Nephron (organoid): Measurements from ENCODE around the gene COX7A2L.
"Not testable (repeated sequence)": the region's sequence is repeated elsewhere in the genome, so short reads cannot be mapped to it uniquely, and the experiment has no call there.

Source experiments
- H3K27ac Mint-ChIP-seq, 3 experiments: 2 replicates each; pipeline ENCODE4 v1.8.0; 2020; ENCODE audit warnings: mixed read lengths in 3 of 3, mild to moderate bottlenecking in 2 of 3, moderate library complexity in 1 of 3
- H3K27me3 Mint-ChIP-seq: 2 replicates; pipeline ENCODE4 v1.8.0; 2021; ENCODE audit warnings: low read depth, mild to moderate bottlenecking, moderate library complexity, mixed read lengths
- H3K36me3 Mint-ChIP-seq: 2 replicates; pipeline ENCODE4 v1.8.0; 2020; ENCODE audit warnings: low read depth, mixed read lengths
- H3K4me1 Mint-ChIP-seq: 2 replicates; pipeline ENCODE4 v1.8.0; 2020; ENCODE audit warnings: mixed read lengths
- H3K4me3 Mint-ChIP-seq, 3 experiments: 2 replicates each; pipeline ENCODE4 v1.8.0; 2020; ENCODE audit warnings: mild to moderate bottlenecking in 3 of 3, mixed read lengths in 3 of 3, moderate library complexity in 2 of 3
- H3K9me3 Mint-ChIP-seq: 2 replicates; pipeline ENCODE4 v1.8.0; 2020; ENCODE audit warnings: mixed read lengths
- TF ChIP-seq, protein P1 (sequence below), 3 experiments: fragments of 200-600 bp; sonication (generic); IDR thresholded peaks; one replicate each; pipeline ENCODE4 v1.5.0; 2021; ENCODE audit warnings: antibody characterized with exemption in 3 of 3; ENCODE audit not compliant: unreplicated experiment in 3 of 3

COX7A2L gene

DNA sequence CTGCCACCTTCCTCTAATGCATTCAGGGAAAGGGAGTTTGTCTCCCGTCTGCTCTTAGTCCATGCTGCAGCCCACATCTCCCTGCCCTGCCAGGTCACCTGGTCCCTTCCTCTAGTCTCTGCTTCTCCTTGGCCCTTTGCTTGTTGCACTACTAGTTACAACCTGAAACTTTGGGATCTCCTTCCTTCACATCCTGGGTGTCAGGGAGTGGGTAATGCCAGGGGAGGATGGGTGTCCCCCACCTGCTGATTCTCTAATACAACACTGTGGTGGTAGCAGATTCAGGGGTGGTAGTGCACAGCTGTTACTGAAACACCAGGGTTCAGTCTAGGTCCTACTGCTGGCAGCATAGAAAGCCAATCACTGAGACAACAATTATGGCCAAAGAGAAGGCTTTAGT, 31.2 kb upstream of the COX7A2L start:
- Mint-ChIP-seq H3K9me3 (no peaks in the 10 kb centered on the region), H3K4me1 (peaks cover 4% of the 10 kb centered on the region), H3K27ac (no peak overlapping the region), H3K36me3 (no peaks in the 10 kb centered on the region), H3K27me3 (peaks cover 4% of the 10 kb centered on the region), H3K4me3 (no peak overlapping the region)
- TF ChIP-seq, protein P1, sequence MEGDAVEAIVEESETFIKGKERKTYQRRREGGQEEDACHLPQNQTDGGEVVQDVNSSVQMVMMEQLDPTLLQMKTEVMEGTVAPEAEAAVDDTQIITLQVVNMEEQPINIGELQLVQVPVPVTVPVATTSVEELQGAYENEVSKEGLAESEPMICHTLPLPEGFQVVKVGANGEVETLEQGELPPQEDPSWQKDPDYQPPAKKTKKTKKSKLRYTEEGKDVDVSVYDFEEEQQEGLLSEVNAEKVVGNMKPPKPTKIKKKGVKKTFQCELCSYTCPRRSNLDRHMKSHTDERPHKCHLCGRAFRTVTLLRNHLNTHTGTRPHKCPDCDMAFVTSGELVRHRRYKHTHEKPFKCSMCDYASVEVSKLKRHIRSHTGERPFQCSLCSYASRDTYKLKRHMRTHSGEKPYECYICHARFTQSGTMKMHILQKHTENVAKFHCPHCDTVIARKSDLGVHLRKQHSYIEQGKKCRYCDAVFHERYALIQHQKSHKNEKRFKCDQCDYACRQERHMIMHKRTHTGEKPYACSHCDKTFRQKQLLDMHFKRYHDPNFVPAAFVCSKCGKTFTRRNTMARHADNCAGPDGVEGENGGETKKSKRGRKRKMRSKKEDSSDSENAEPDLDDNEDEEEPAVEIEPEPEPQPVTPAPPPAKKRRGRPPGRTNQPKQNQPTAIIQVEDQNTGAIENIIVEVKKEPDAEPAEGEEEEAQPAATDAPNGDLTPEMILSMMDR (IDR thresholded peaks at IDR 0.05; ENCODE audit: unreplicated experiment in 3 of 3): no peak

DNA sequence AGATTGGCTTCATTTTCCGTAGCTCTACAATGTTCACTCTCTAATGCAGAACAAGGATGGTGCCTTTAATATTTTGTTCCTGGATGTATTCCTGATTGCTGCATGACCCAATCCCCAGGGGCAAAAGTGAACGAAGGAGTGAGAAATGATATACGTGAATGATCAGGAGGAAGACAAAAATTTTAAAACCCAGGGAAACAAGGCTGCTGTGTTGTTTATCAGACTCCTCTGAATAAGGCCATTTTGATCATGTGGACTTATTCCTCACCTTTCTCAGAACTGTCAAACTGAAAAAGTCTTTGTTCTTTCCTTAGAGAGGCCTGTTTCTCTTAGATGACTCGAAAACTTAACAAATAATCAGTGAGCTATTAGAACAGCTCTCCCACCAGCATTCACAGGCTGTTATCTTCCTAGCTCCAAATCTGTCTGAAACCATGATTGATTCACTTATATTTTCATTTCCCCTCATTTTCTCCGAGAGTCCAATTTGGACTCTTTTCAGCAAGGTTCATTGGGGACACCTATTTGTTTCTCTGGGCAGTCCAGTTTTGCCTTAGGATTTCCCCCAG, 29.5 kb upstream of the COX7A2L start:
- Mint-ChIP-seq H3K36me3 (no peaks in the 10 kb centered on the region), H3K27me3 (peaks cover 4% of the 10 kb centered on the region), H3K9me3 (no peaks in the 10 kb centered on the region), H3K4me3 (no peak overlapping the region), H3K4me1 (peaks cover 4% of the 10 kb centered on the region), H3K27ac (peak overlapping the region in 1 of 3 experiments; percentile 36)
- TF ChIP-seq, protein P1 (IDR thresholded peaks at IDR 0.05; ENCODE audit: unreplicated experiment in 3 of 3): no peak

DNA sequence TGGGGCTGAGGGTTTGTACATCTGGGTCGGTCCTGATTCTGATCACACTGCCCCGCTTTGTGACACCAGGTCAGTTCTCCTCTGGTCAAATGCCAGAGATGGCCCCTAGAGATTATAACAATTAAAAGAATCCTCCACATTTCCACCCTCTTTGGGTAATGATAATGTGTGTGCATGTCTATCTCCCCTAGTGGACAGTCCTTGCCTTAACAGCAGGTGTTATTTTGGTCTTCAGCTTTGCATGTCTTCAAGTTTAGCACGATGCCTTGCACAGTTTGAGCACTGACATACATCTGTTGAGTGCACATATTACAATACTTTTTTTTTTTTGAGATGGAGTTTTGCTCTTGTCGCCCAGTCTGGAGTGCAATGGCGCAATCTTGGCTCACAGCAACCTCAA, 25.7 kb upstream of the COX7A2L start:
- H3K27ac Mint-ChIP-seq: no peak overlapping the region
- TF ChIP-seq, protein P1 (IDR thresholded peaks at IDR 0.05; ENCODE audit: unreplicated experiment in 3 of 3): peak in 1 of 3 experiments; percentile 30
- no peak overlapping the region for H3K4me3 Mint-ChIP-seq
- H3K4me1 Mint-ChIP-seq: peaks cover 9% of the 10 kb centered on the region
- H3K27me3 Mint-ChIP-seq: no peaks in the 10 kb centered on the region
- no peaks in the 10 kb centered on the region for H3K36me3 Mint-ChIP-seq
- no peaks in the 10 kb centered on the region for H3K9me3 Mint-ChIP-seq

GRCh38 chr2:42385225-42385624, 24.2 kb upstream of the COX7A2L start:
- Mint-ChIP-seq H3K4me3 (no peak overlapping the region), H3K9me3 (no peaks in the 10 kb centered on the region), H3K27me3 (no peaks in the 10 kb centered on the region), H3K4me1 (peaks cover 5% of the 10 kb centered on the region), H3K27ac (no peak overlapping the region), H3K36me3 (no peaks in the 10 kb centered on the region)
- TF ChIP-seq, protein P1 (IDR thresholded peaks at IDR 0.05; ENCODE audit: unreplicated experiment in 3 of 3): no peak

DNA sequence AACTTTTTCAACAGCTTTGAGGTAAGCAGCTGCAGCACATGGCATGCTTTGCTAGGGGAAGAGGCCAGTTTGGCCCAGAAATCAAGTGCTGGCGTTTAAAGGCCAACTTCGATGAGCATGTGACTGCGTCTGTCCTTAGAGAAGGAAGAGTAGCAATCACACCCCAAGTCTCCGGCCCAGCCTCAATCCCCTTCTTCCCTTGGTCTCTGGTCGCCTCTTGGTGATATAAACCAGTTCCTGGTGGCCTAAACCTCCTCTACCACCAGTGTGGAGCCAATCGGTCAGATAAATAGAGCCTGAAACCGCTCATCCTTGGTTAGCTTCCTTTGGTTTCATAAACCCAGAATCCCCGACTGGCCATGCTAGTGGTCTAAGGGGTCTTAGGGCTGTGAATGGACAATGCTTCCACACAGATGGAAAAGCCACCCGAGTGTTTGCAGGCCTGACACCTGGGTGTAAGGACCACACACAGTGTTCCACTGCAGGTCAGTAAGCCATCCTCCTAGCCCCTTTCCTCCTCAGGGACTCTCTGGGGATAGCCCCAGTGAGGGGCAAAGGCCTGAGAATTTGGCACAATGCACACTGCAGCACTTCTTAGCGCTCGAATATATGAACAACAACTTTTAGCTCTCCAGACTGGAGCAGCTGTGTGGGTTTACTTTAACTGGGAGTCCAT, 23.0 kb upstream of the COX7A2L start:
- Mint-ChIP-seq H3K4me1 (peaks cover 5% of the 10 kb centered on the region), H3K9me3 (no peaks in the 10 kb centered on the region), H3K27ac (peak overlapping the region in 1 of 3 experiments; percentile 46), H3K27me3 (no peaks in the 10 kb centered on the region), H3K4me3 (no peak overlapping the region), H3K36me3 (no peaks in the 10 kb centered on the region)
- TF ChIP-seq, protein P1 (IDR thresholded peaks at IDR 0.05; ENCODE audit: unreplicated experiment in 3 of 3): no peak

DNA sequence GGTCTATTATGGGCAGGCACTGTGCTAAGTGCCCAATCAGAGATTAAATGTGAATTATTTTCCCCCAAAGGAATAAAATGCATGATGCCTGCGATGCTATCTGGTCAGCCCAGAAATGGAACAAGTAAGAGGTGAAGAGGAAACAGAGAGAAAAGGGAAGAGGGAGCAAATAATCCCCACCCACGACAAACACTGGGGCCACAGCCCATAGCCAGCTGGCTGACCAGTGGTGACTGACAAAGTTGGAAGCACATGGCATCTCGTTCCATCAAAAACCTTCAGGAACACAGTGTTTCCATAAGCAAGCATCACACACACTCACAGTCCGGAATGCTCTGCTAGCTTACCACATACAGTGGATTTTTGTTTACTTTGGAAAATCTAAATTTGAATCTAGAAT, 21.1 kb upstream of the COX7A2L start:
- TF ChIP-seq, protein P1 (IDR thresholded peaks at IDR 0.05; ENCODE audit: unreplicated experiment in 3 of 3): no peak
- Mint-ChIP-seq H3K4me3 (no peak overlapping the region), H3K36me3 (no peaks in the 10 kb centered on the region), H3K27me3 (no peaks in the 10 kb centered on the region), H3K9me3 (no peaks in the 10 kb centered on the region), H3K4me1 (peaks cover 5% of the 10 kb centered on the region), H3K27ac (no peak overlapping the region)

- not testable (repeated sequence) for H3K27ac Mint-ChIP-seq, H3K4me1 Mint-ChIP-seq, H3K27me3 Mint-ChIP-seq, H3K4me3 Mint-ChIP-seq, H3K9me3 Mint-ChIP-seq, H3K36me3 Mint-ChIP-seq
Measured at GRCh38 chr2:42380026-42380425, 19.0 kb upstream of the COX7A2L start.
